Fibroblast of lung (primary cell): ENCODE measurements around the gene RAB37. TPM values are rescaled to one million over a fixed set of nuclear protein-coding genes. Genes with fewer than 3 reads are reported as not detected.

Experiments used
- DNase-seq, 2 donors: peaks; one replicate each; pipeline versions ENCODE4 v3.0.0 to v3.0.0-alpha.2; 2010; ENCODE audit warnings: low read depth in 2 of 2
- H2AFZ ChIP-seq: 2 replicates; pipeline ENCODE4 v1.5.1; 2012; ENCODE audit warnings: low read length, control low read depth, inconsistent platforms
- H3K27ac ChIP-seq: 2 replicates; pipeline ENCODE4 v1.5.1; 2011; ENCODE audit warnings: low read length, control low read depth; ENCODE audit not compliant: insufficient read depth
- H3K27me3 ChIP-seq: 2 replicates; pipeline ENCODE4 v1.5.1; 2011; ENCODE audit warnings: mild to moderate bottlenecking, low read length; ENCODE audit not compliant: control insufficient read depth, insufficient read depth
- H3K36me3 ChIP-seq: 2 replicates; pipeline ENCODE4 v1.5.1; 2011; ENCODE audit warnings: low read length; ENCODE audit not compliant: control insufficient read depth, insufficient read depth
- H3K4me1 ChIP-seq: 2 replicates; pipeline ENCODE4 v1.5.1; 2011; ENCODE audit warnings: low read length; ENCODE audit not compliant: control insufficient read depth, insufficient read depth; ENCODE audit errors: extremely low read depth
- H3K4me2 ChIP-seq: 2 replicates; pipeline ENCODE4 v1.5.1; 2011; ENCODE audit warnings: low read length, control low read depth; ENCODE audit not compliant: insufficient read depth; ENCODE audit errors: extremely low read depth
- H3K4me3 ChIP-seq, 4 experiments: fragments of 200-600 bp in 1 of 4; sonication (generic) in 1 of 4; replicated peaks in 1 of 4; 2 replicates each; pipeline ENCODE4 v1.5.1; 2011 to 2016; ENCODE audit warnings: low read length in 4 of 4, low read depth in 3 of 4, mild to moderate bottlenecking in 3 of 4, control low read depth in 2 of 4, inconsistent platforms in 1 of 4, mixed read lengths in 1 of 4; ENCODE audit not compliant: insufficient read depth in 1 of 4; ENCODE audit errors: control extremely low read depth in 1 of 4
- H3K79me2 ChIP-seq: 2 replicates; pipeline ENCODE4 v1.5.1; 2012; ENCODE audit warnings: mild to moderate bottlenecking, low read length, inconsistent platforms; ENCODE audit not compliant: control insufficient read depth, insufficient read depth
- H3K9ac ChIP-seq: 2 replicates; pipeline ENCODE4 v1.5.1; 2011; ENCODE audit warnings: mild to moderate bottlenecking, low read length, control low read depth; ENCODE audit not compliant: insufficient read depth
- H3K9me3 ChIP-seq: 2 replicates; pipeline ENCODE4 v1.5.1; 2012; ENCODE audit warnings: low read depth, low read length; ENCODE audit not compliant: control insufficient read depth, insufficient read depth
- H4K20me1 ChIP-seq: 2 replicates; pipeline ENCODE4 v1.5.1; 2011; ENCODE audit warnings: low read length; ENCODE audit not compliant: control insufficient read depth, insufficient read depth; ENCODE audit errors: extremely low read depth
- CTCF ChIP-seq, 2 donors: IDR thresholded peaks in 1 of 2; conservative IDR thresholded peaks in 1 of 2; 1 replicate in 1 of 2; 2 replicates in 1 of 2; pipeline ENCODE4 v1.5.1; 2011 to 2012; ENCODE audit warnings: low read length in 2 of 2, control low read depth in 1 of 2, inconsistent platforms in 1 of 2, low read depth in 1 of 2, mild to moderate bottlenecking in 1 of 2
- EZH2 ChIP-seq: IDR thresholded peaks from 2 replicates; pipeline ENCODE4 v1.5.1; 2012; ENCODE audit warnings: low read length, control low read depth, mild to moderate bottlenecking; ENCODE audit errors: missing control alignments
- polyA plus RNA-seq, 2 donors: library from polyadenylated mRNA; depleted of rRNA in 1 of 2; stranded (reverse) in 1 of 2; unstranded in 1 of 2; fragments of >200 nt; gene quantifications; 2 replicates each; pipeline ENCODE4 v1.2.1, GENCODE V29; 2011 to 2012; ENCODE audit warnings: missing spikeins in 1 of 2
- total RNA-seq: library from RNA; depleted of rRNA; stranded (reverse); fragments of >200 nt; gene quantifications from 2 replicates; pipeline ENCODE4 v1.2.1, GENCODE V29; 2014

Gene RAB37
- total and polyA plus RNA-seq, 2 donors (not counting 1 experiment from before 2014, with no cell fraction given): 0.65 to 0.66 TPM

DNA sequence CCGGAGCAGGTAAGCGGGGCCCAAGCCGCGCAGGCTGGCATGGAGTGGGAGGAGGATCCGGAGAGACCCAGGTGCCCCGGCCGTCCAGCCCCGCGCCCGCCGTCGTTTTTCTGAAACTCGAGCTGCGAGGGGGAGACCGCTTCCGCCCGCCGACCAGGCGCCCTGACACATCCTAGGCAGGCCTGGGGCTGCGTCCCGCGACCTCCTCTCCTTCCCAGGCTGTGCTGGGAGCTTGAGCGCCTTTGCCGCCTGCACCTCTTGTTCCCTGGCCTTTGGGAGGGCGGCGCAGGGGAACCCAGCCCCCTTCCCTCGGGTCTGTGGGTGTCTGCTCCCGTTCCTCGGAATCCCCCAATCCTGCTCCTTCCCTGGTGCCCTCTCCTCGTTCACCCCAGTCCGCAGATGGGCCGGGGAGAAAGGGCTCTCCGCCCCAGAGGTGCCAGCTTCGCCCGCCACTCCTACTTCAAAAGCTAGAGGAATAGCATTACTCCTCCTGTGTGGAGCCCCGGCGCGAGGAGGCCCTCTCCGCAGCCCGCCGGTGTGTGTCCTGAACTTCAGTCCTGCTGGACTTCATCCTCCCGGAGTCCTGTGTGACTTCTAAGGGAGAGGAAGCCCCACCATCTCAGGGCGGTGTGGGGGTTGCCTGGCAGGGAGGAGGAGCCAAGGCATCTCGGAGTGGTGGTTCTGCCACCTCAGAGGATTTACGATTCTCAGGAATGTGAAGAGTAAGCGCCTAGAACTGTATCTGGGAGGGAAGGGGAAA lies 12.4 kb downstream of the RAB37 start:
- Histone ChIP-seq H3K9ac (peak overlapping the region; percentile 41), H3K4me1 (peaks cover 9% of the 10 kb centered on the region)

DNA sequence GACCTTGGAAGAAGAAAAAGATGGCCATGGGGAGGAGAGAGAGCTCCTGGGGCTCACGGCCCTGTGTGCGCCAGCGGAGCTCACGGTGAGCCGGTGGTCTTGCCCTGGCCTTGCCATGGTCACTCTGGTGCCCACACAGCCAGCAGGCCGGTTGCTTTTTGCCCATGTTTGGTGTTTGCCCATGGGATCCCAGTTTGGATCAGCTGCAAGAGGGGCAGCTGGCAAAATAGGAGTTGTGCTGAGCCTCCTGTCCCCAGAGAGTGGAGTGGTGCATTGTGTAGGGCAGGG lies 12.9 kb downstream of the RAB37 start:
- peak overlapping the region; percentile 84 for H3K4me2 ChIP-seq
- H3K4me1 ChIP-seq: peaks cover 9% of the 10 kb centered on the region
- peak overlapping the region; percentile 57 to 92 (median 84) for H3K4me3 ChIP-seq
- peaks cover 3% of the 10 kb centered on the region for H3K79me2 ChIP-seq
- no peak for DNase-seq
- H4K20me1 ChIP-seq: no peaks in the 10 kb centered on the region
- H2AFZ ChIP-seq: no peak overlapping the region
- no peaks in the 10 kb centered on the region for H3K27me3 ChIP-seq
- H3K27ac ChIP-seq: no peak overlapping the region
- H3K9me3 ChIP-seq: no peaks in the 10 kb centered on the region
- H3K9ac ChIP-seq: no peak overlapping the region
- no peaks in the 10 kb centered on the region for H3K36me3 ChIP-seq
- TF ChIP-seq CTCF (conservative IDR thresholded peaks at IDR 0.05 in 1 of 2, IDR thresholded peaks at IDR 0.05 in 1 of 2; ENCODE audit: low read depth in 1 of 2, low read length in 2 of 2) (no peak), EZH2 (no peak)

More for the DNA sequence above, 12.4 kb downstream of the RAB37 start:
- no peak for TF ChIP-seq CTCF (conservative IDR thresholded peaks at IDR 0.05 in 1 of 2, IDR thresholded peaks at IDR 0.05 in 1 of 2; ENCODE audit: low read depth in 1 of 2, low read length in 2 of 2)
- no peak for TF ChIP-seq EZH2
- Histone ChIP-seq H3K79me2 (peaks cover 3% of the 10 kb centered on the region), H3K4me2 (peak overlapping the region; percentile 84), H2AFZ (no peak overlapping the region), H3K27ac (no peak overlapping the region), H3K27me3 (no peaks in the 10 kb centered on the region), H4K20me1 (no peaks in the 10 kb centered on the region), H3K9me3 (no peaks in the 10 kb centered on the region), H3K36me3 (no peaks in the 10 kb centered on the region), H3K4me3 (peak overlapping the region; percentile 57 to 92 (median 84))
- peak in 1 of 2 donors; percentile 27 for DNase-seq

DNA sequence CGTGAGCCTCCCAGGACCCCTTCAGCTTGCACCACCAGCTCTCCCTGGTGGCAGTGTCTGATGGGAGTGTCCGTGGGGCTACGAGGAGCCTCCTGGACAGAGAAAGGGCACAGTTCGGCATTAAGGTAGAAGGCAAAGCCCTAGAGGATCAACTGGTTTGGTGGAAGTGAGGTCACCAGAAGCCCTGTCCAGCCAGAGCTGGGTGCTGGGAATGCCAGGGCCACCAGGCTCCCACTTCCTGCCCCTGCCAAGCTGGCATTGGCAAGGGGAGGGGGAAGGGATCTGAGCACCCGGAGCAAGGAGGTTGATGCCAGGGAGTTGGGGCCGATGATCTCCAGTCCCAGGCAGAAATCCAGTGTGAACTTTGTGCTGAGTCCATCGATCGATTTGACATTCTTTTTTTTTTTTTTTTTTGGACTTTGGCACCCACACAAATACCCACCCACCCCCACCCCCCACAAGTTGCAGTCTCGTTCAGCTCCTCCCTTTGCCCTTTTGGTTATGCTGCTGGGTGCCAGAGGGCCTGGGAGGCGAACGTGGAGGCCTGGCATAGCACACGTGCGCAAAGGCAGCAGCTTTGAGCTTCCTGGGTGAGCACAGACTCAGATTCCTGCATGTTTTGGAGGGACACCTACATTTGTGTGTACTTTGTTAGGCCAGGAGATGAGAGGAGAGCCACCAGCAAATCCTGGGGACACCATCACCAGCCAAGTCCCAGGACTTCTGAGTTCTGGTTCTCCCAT lies 13.4 kb downstream of the RAB37 start:
- peaks cover 3% of the 10 kb centered on the region for H3K79me2 ChIP-seq

More for the DNA sequence above, 13.4 kb downstream of the RAB37 start:
- no peak overlapping the region for H3K27ac ChIP-seq
- no peaks in the 10 kb centered on the region for H3K9me3 ChIP-seq
- peak overlapping the region in 3 of 4 experiments; percentile 57 to 92 (median 79) for H3K4me3 ChIP-seq
- H3K36me3 ChIP-seq: no peaks in the 10 kb centered on the region
- TF ChIP-seq CTCF (conservative IDR thresholded peaks at IDR 0.05 in 1 of 2, IDR thresholded peaks at IDR 0.05 in 1 of 2; ENCODE audit: low read depth in 1 of 2, low read length in 2 of 2): no peak
- TF ChIP-seq EZH2: no peak
- H2AFZ ChIP-seq: no peak overlapping the region
- H4K20me1 ChIP-seq: no peaks in the 10 kb centered on the region
- H3K9ac ChIP-seq: no peak overlapping the region
- H3K27me3 ChIP-seq: no peaks in the 10 kb centered on the region
- no peak for DNase-seq
- peaks cover 9% of the 10 kb centered on the region for H3K4me1 ChIP-seq
- peak overlapping the region; percentile 84 for H3K4me2 ChIP-seq
